Measurements from ENCODE around the gene COL9A3.

COL9A3 gene

GRCh38 chr20:62816884-62817873 is at the start of gene COL9A3:
TSS of gene COL9A3 (plus strand) at chr20:62817050. CDS start at chr20:62817065, 15 bp downstream.
- no peak for DNase-seq (ENCODE audit: low read depth in 3 of 3, low spot score in 1 of 3)

DNA sequence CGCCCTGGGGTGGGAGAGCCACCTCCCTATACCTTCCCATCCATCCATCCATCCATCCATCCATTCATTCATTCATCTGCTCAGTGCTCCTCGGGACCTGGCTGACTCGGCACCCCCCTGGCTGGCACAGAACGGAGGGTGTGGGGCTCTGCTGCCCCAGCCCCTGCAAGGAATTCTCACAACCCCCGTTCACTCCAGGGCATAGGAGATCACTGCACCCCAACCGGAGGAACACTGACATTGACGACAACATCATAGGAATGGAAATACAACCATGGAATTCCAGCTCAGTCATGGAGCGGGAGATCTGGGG is 48.7 kb upstream of the COL9A3 start:
- DNase-seq (ENCODE audit: low read depth in 3 of 3, low spot score in 1 of 3) = no peak

GRCh38 chr20:62768551-62769287 is 48.1 kb upstream of the COL9A3 start:
- no peak for DNase-seq (ENCODE audit: low read depth in 3 of 3, low spot score in 1 of 3)

DNA sequence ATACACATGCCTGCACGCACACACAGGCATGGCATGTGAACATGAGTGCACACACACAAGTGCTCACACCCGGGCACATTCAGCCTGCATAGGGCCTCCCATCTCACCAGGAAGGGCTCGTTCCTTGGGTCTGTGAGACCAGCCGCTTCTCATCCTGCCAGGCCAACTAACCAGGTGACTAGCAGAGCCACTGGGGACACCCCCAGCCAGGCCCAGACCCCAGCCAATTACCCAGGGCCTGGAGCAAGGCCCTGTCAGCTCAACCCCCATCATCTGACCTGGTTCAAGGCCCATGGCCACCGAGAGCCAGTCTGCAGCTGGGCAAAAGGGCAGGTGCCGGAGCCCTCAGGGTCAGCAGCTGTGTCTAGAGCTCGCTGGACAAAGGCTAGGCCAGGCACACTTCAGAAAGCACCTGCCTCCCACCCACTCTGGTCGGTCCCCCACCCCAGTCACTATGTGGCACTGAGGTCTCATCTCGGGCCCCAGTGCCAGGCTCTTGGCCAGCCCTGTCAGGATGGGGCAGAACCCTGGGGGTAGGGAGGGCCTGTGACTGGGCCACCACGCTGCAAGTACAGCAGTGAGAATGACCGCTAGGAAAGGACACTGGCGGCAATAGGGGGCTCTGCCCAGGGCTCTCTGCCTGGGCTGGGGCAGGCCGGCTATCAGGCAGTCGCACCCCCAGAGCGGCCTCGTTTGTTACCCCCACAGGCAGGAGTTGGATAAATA is 47.3 kb upstream of the COL9A3 start:
- DNase-seq (ENCODE audit: low read depth in 3 of 3, low spot score in 1 of 3) = no peak

- DNase-seq (ENCODE audit: low read depth in 3 of 3, low spot score in 1 of 3) = no peak
These were observed 46.5 kb upstream of the COL9A3 start for GRCh38 chr20:62770111-62770910.

GRCh38 chr20:62770916-62771315 is 45.9 kb upstream of the COL9A3 start:
- DNase-seq (ENCODE audit: low read depth in 3 of 3, low spot score in 1 of 3) = no peak

DNA sequence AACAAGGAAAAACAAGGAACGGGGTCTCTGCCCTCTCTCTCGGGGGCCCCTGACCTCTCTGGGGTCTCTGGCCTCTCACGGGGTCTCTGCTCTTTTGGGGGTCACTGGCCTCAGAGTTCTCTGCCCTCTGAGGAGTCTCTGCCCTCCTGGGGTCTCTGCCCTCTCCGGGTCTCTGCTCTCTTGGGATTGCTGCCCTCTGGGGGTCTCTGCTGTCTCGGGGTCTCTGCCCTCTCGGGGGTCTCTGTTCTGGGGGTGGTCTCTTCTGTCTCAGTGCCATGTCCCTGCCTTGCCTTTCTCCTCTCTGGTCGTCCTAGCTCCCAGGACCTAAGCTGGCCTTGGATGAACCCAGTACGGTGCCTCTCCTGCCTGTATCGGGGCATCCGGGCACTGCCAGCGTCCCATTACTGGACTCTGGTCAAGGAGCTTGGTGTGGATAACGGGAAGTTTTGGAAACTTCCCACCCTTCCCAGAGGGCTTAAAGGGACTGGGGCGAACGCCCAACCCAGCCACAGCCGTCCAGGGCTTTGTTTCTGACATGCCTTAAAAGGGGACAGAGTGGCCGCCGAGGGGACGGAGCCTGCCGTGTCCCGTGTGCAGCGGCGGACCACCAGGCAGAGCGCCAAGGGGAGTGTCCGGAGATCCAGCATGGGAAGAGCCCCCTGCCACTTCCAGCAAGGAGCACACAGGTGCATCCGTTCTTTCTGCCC is 45.3 kb upstream of the COL9A3 start:
- no peak for DNase-seq (ENCODE audit: low read depth in 3 of 3, low spot score in 1 of 3)

DNA sequence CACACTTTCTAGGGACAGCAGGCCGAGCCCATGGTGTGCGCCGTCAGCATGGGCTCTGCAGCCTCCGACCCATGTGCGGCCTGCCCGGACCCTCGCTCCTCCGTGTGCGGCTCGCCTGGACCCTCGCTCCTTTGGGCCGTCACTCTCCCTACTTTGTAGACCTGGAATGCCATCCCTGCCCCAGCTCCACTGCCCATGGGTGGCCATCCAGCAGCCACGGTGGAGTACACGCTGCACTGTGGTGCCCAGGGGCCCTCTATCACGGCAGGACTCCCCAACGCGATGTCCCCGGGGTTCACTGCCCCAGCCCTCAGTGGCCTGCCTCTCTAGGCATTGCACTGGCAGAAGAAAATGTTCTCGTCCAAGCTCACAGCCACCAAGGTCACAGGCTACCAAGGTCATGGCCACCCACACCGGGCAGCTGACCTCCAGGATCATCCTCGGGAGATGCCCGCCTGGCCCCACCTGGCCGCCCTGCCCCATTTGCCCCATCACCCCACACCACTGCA is 44.7 kb upstream of the COL9A3 start:
- DNase-seq (ENCODE audit: low read depth in 3 of 3, low spot score in 1 of 3) = no peak

- DNase-seq (ENCODE audit: low read depth in 3 of 3, low spot score in 1 of 3) = no peak
These were observed 44.2 kb upstream of the COL9A3 start for GRCh38 chr20:62772619-62772989.

DNA sequence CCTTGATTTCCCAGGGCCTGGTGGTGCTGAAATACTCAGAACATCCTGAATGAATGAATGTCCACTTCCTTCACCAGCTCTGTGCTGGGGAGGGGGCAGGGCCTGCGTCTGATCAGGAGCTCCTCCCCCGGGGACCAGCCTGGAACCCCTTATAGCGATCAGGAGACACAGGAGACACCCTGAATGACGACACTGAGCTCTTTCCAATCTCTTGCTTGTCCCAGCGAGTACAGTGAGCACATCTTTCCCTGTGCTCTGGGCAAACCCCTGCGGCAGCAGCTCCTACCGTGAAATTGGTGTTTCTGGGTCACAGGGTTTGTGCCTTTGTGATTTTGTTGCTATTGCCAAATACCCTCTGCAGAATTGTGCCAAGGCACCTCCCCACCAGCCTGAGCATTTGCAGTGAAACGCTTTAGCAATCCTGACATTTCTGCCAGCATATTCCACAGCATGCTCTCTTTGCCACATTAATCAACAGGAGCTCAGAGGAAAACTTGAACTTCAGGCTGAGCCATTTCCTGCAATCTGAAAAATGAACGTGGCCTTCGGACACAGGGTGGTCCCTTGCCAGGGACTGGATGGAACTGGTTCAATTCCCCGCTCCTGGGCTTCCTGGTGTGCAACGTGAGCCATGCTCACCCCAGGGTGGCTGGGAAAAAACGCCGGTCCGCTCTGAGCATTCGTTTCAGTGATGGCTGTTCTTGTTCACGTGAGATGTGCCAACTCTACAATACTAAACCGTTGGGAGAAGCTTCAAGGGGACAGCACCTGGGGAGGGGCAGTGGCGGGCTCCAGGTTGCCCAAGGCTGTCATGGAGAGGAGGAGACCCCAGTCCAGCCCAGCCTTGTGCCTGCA is 43.6 kb upstream of the COL9A3 start:
- DNase-seq (ENCODE audit: low read depth in 3 of 3, low spot score in 1 of 3) = no peak

- DNase-seq (ENCODE audit: low read depth in 3 of 3, low spot score in 1 of 3) = no peak
These were observed 42.8 kb upstream of the COL9A3 start for GRCh38 chr20:62773845-62774714.

DNA sequence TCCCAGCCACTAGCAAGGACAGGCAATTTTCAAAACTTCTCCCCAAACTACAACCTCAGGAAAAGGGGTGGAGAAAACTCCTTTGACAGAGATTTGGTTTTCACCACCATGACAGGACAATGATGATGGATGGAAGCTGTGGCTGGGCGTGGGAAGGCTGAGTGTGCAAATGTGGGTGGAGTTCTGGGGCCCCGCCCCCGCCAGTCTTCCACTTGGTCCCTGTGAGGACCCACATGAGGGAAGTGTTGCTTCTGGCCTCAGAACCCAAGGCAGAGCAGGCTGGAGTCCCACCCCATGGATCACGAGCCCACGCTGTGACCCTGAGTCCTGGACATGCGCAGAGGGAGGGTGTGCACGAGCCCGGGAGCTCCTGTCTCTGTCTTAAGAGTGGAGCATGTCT is 42.1 kb upstream of the COL9A3 start:
- no peak for DNase-seq (ENCODE audit: low read depth in 3 of 3, low spot score in 1 of 3)

DNA sequence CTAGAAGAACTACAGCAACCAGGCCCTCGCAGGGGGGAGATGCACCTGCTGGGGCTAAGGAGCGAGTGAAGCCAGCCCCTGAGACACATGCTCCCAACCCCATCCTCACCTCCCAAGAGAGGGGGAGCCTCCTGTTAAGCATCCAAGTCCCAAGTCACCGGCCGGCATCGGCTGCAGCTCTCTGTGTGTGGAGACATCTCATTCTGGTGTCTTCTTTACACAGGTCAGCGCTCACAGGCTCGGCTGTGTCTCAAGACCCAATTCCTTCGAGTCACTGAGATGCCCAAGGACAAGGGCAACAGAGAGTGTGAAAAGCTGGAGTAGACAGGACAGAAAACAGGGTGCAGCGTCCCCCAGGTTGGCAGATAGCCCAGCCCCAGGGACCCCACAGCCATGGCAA is 41.6 kb upstream of the COL9A3 start:
- DNase-seq (ENCODE audit: low read depth in 3 of 3, low spot score in 1 of 3) = no peak

DNA sequence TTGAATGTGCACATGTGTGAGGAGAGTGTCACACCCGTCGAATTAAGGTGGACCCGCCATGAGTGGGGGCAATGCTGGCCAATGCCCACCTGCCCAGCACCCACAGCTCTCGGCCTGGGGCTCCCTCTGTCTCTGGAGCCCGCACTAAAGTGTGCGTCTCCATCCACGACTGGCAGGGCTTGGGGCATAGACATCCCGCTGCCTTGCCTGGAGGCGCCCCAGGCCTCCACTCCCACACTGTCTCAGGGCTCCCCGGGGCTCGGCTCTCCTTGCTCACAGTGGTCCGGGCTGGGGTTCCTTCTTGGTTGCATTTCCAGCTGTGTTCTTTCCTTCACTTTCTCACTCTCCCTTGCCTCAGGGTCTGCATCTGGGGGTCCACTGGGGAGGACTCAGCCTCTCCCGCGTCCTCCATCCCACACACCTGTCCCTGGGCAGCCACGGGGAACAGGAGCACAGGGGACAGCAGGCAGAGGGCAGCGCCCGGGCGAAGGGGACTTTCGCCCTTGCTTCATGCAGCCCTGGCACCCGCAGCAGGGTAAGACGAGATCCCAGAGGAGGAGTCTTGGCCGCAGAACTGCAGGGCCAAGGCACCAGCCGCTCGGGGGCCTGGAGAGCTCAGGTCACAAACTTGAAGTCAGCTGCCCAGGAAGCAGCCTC is 40.7 kb upstream of the COL9A3 start:
- DNase-seq (ENCODE audit: low read depth in 3 of 3, low spot score in 1 of 3) = no peak

- DNase-seq (ENCODE audit: low read depth in 3 of 3, low spot score in 1 of 3) = peak in 2 of 3 donors; percentile 24 to 38
These were observed 39.9 kb upstream of the COL9A3 start for GRCh38 chr20:62776692-62777527.

DNA sequence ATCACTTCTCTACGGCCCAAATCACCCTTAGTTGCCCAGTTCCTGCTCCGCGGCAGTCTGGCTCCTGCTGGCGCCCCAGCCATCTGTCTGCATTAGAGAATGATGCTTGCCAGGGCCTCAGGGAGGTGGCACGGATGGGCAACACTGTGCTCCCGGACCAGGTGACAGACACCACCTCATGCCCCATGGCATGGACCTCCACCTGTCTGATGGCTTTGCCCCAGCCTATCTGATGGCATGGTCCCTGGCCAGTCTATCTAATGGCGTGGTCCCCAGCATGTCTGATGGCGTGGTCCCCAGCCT is 39.4 kb upstream of the COL9A3 start:
- no peak for DNase-seq (ENCODE audit: low read depth in 3 of 3, low spot score in 1 of 3)

GRCh38 chr20:62778058-62778457 is 38.8 kb upstream of the COL9A3 start:
- DNase-seq (ENCODE audit: low read depth in 3 of 3, low spot score in 1 of 3) = no peak
